NCI-H524 (cell line): ENCODE results near the gene SLX4IP.

Source experiments
- DNase-seq, 2 experiments: peaks; one replicate each; lab custom pipeline; 2025; lab: John Stamatoyannopoulos, UW

Gene SLX4IP

GRCh38 chr20:10633718-10634117 is 198.6 kb downstream of the SLX4IP start:
- DNase-seq: no peak

- no peak for DNase-seq
These were observed 199.1 kb downstream of the SLX4IP start for GRCh38 chr20:10634211-10634610.

GRCh38 chr20:10634683-10635411 is 199.7 kb downstream of the SLX4IP start:
- no peak for DNase-seq

- DNase-seq: no peak
These were observed 200.5 kb downstream of the SLX4IP start for GRCh38 chr20:10635476-10636208.

GRCh38 chr20:10636326-10636818 is 201.3 kb downstream of the SLX4IP start:
- no peak for DNase-seq

- DNase-seq: no peak
These were observed 202.0 kb downstream of the SLX4IP start for GRCh38 chr20:10637031-10637559.

GRCh38 chr20:10637563-10637962 is 202.5 kb downstream of the SLX4IP start:
- no peak for DNase-seq

GRCh38 chr20:10639077-10639736 is 204.1 kb downstream of the SLX4IP start:
- no peak for DNase-seq

- DNase-seq: no peak
These were observed 204.8 kb downstream of the SLX4IP start for GRCh38 chr20:10639737-10640556.

- no peak for DNase-seq
These were observed 205.8 kb downstream of the SLX4IP start for GRCh38 chr20:10640897-10641296.

- no peak for DNase-seq
These were observed 206.4 kb downstream of the SLX4IP start for GRCh38 chr20:10641467-10641866.

GRCh38 chr20:10641893-10642292 is 206.8 kb downstream of the SLX4IP start:
- no peak for DNase-seq

- no peak for DNase-seq
These were observed 207.9 kb downstream of the SLX4IP start for GRCh38 chr20:10642856-10643559.

GRCh38 chr20:10643560-10643873 is 208.4 kb downstream of the SLX4IP start:
- DNase-seq: no peak

GRCh38 chr20:10644458-10645204 is 209.5 kb downstream of the SLX4IP start:
- peak; percentile 14 to 74 for DNase-seq

- no peak for DNase-seq
These were observed 210.1 kb downstream of the SLX4IP start for GRCh38 chr20:10645205-10645570.

GRCh38 chr20:10646006-10646405 is 210.9 kb downstream of the SLX4IP start:
- no peak for DNase-seq

- no peak for DNase-seq
These were observed 211.8 kb downstream of the SLX4IP start for GRCh38 chr20:10646886-10647420.

- no peak for DNase-seq
These were observed 212.4 kb downstream of the SLX4IP start for GRCh38 chr20:10647471-10647870.

- no peak for DNase-seq
These were observed 212.8 kb downstream of the SLX4IP start for GRCh38 chr20:10647909-10648308.
